GM12892 (cell line): ENCODE results near the gene IGLL5.

ENCODE experiments used
- POLR2A ChIP-seq: IDR thresholded peaks from 2 replicates; pipeline ENCODE4 v1.6.1; 2011; ENCODE audit warnings: low read depth, low read length, control low read depth
- POLR2AphosphoS5 ChIP-seq: IDR thresholded peaks from 2 replicates; pipeline ENCODE4 v1.6.1; 2011; ENCODE audit warnings: low read depth, low read length, control low read depth

GRCh38 chr22:22854466-22854865 lies 33.1 kb upstream of the IGLL5 start:
- TF ChIP-seq POLR2A (no peak), POLR2AphosphoS5 (no peak)
